Adrenal gland (tissue), 12 donors: ENCODE data around the gene SIGLEC9. TPM values are rescaled to one million over a fixed set of nuclear protein-coding genes. Genes with fewer than 3 reads are reported as not detected.

Experiments
- DNase-seq, 7 donors: peaks; one replicate each; pipeline ENCODE4 v3.0.0-alpha.2; 2019 to 2020
- H3K27ac ChIP-seq, 5 donors: fragments of 200-600 bp; sonication (generic) in 4 of 5; 1 replicate in 3 of 5; 2 replicates in 2 of 5; pipeline versions ENCODE4 v1.5.1 to v1.8.0; 2016 to 2020; ENCODE audit warnings: mild to moderate bottlenecking in 1 of 5
- H3K27me3 ChIP-seq: fragments of 200-600 bp; 2 replicates; pipeline ENCODE4 v1.8.0; 2021
- H3K36me3 ChIP-seq, 2 donors: fragments of 200-600 bp; replicated peaks in 1 of 2; 1 replicate in 1 of 2; 2 replicates in 1 of 2; pipeline versions ENCODE4 v1.5.1 to v1.8.0; 2018 to 2022
- H3K4me1 ChIP-seq, 2 donors: fragments of 200-600 bp; replicated peaks in 1 of 2; 1 replicate in 1 of 2; 2 replicates in 1 of 2; pipeline versions ENCODE4 v1.5.1 to v1.8.0; 2018 to 2021
- H3K4me3 ChIP-seq, 4 donors: fragments of 200-600 bp; sonication (generic) in 3 of 4; one replicate each; pipeline ENCODE4 v1.5.1; 2016 to 2018
- H3K9me3 ChIP-seq, 3 donors: fragments of 200-600 bp; sonication (generic) in 1 of 3; replicated peaks in 1 of 3; 1 replicate in 2 of 3; 2 replicates in 1 of 3; pipeline versions ENCODE4 v1.5.1 to v1.8.0; 2016 to 2021
- CTCF ChIP-seq, 6 experiments: fragments of 450-650 bp in 4 of 6; fragments of 200-600 bp in 2 of 6; sonication (generic) in 1 of 6; IDR thresholded peaks; 1 replicate in 5 of 6; 2 replicates in 1 of 6; pipeline versions ENCODE4 v1.5.1 to v1.8.0; 2016 to 2021; ENCODE audit warnings: antibody characterized with exemption in 6 of 6, mild to moderate bottlenecking in 2 of 6, moderate library complexity in 1 of 6
- POLR2A ChIP-seq, 2 donors: fragments of 450-650 bp; IDR thresholded peaks; one replicate each; pipeline ENCODE4 v1.6.1; 2017; ENCODE audit warnings: antibody characterized with exemption in 2 of 2, mild to moderate bottlenecking in 2 of 2, moderate library complexity in 1 of 2
- WGBS, 4 donors: extraction: QIAGEN DNeasy Blood & Tissue Kit in 2 of 4; methylation state at CpG; one replicate each; pipeline versions ENCODE4 v1.1.5 to v1.1.7; 2013 to 2017; 5-methylcytosine and 5-hydroxymethylcytosine counted together
- intact Hi-C, 2 donors: fragments of 100-400 bp; cut with DNase I; formaldehyde crosslinking; loops; one replicate each; pipeline versions ENCODE4 v1.14.1 to v1.15.0; 2022 to 2023
- polyA plus RNA-seq, 3 donors: library from polyadenylated mRNA; stranded (reverse); fragments of 200-250 nt in 2 of 3; fragments of 350-450 nt in 1 of 3; fragmentation: Illumina TruSeq in 1 of 3; extraction: RNeasy Lipid Tissue Mini Kit (QIAGEN cat#74804) in 1 of 3; gene quantifications; one replicate each; pipeline ENCODE4 v1.2.3, GENCODE V29; 2013 to 2014
- total RNA-seq, 9 donors: library from RNA; depleted of rRNA in 4 of 9; stranded (reverse); fragments of >200 nt in 4 of 9; fragments of 120-200 nt in 1 of 9; fragmentation: NEBNext Ultra II Directional in 1 of 9; extraction: Animal tissue kit (Norgen Biotek cat#: 25700) in 1 of 9; gene quantifications; one replicate each; pipeline versions ENCODE4 v1.1.0 to v1.2.4, GENCODE V29; 2013 to 2023
- donor health status: healthy with polysubstance abuse.
- donor health status: Bipolar disorder and iron deficiency.
- donor health status: DM: yes; HTN: yes; CAD: no.
- donor health status: DM: no; HTN: no; CAD: no.
- donor health status: DM: no; HTN: no; CAD: no.
- donor health status: DM: yes; HTN: yes; CAD: no.

The SIGLEC9 gene
- total and polyA plus RNA-seq, 12 donors: 1.5 to 29.7 (median 9.9) TPM

GRCh38 chr19:51111606-51112005, 13.1 kb upstream of the SIGLEC9 start:
- Histone ChIP-seq H3K36me3 (no peaks in the 10 kb centered on the region), H3K27ac (no peak overlapping the region), H3K9me3 (no peaks in the 10 kb centered on the region), H3K27me3 (no peaks in the 10 kb centered on the region), H3K4me1 (peaks cover 9 to 13% of the 10 kb centered on the region in 2 donors), H3K4me3 (no peak overlapping the region)
- intact Hi-C loops: no loop called here
- TF ChIP-seq POLR2A (IDR thresholded peaks at IDR 0.05) (no peak), CTCF (IDR thresholded peaks at IDR 0.05) (peak in 1 of 6 experiments; percentile 14)
- 44 to 51% (median 47%) methylated on average over 6 of the region's 6 CpGs for WGBS, 4 donors
- no peak for DNase-seq

DNA sequence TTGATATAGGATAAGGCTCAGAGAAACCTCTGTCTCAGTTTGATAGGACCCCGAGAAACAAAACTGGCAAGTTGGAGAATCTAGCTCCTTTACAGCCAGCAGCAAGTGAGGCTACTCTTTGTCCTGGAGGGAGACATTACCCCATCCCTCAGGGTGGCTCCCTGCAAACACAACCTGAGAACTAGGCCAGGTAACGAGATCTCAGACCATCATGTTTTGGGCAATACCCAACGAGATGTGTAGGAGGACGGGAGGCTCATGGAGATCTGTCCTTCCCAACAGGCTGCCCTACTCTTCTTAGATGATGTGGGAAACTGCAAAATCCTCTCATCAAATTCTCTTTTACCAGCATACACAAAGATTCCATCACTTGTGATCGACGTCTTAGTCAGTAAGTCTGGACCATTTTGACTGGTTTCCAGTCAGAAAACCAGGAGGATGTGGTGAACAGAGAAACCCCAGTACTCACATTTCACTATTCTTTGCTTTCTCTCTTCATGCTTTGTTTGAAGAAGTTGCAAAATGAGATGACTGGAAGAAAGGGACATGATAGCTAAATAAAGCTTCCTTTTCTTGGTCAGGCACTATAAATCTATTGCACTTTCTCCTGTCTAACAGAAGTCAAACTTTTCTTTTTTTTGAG, 10.5 kb upstream of the SIGLEC9 start:
- intact Hi-C loops: no loop called here
- 67 to 83% (median 70%) methylated on average over 5 to 6 of the region's 6 CpGs for WGBS, 4 donors
- Histone ChIP-seq H3K27me3 (no peaks in the 10 kb centered on the region), H3K4me3 (no peak overlapping the region), H3K4me1 (no peaks in the 10 kb centered on the region), H3K27ac (no peak overlapping the region), H3K9me3 (no peaks in the 10 kb centered on the region), H3K36me3 (no peaks in the 10 kb centered on the region)
- no peak for TF ChIP-seq CTCF (IDR thresholded peaks at IDR 0.05)
- no peak for TF ChIP-seq POLR2A (IDR thresholded peaks at IDR 0.05)
- DNase-seq: no peak

DNA sequence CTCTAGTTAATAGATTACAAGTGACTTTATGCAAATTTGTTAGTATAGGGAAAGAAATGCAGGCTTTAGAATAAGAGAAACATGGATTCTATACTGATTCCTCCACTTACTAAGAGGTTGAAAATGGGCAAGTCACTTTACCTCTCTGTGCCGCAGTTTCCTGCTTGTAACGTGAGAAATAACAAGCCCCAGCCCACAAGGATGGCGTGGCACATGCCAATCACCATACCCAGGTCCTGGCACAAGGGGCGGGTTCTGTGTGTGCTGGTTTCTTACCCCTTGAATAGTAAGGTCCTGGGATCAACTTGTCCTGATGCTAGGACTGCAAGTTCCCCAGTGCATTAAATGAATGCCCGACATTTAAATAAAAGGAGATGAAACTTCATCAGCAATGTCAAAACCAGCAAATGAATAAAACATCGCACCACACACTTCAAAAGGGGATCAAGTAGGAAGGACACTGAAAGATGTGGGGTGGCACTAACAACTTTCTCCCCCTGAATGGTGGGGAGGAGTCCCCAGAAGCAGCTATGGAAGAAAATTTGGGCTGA, 7.9 kb upstream of the SIGLEC9 start:
- Histone ChIP-seq H3K4me1 (no peaks in the 10 kb centered on the region), H3K4me3 (no peak overlapping the region), H3K27me3 (no peaks in the 10 kb centered on the region), H3K9me3 (no peaks in the 10 kb centered on the region), H3K36me3 (no peaks in the 10 kb centered on the region), H3K27ac (no peak overlapping the region)
- 69 to 78% (median 75%) methylated on average over 6 of the region's 6 CpGs for WGBS, 4 donors
- TF ChIP-seq CTCF (IDR thresholded peaks at IDR 0.05): no peak
- no peak for TF ChIP-seq POLR2A (IDR thresholded peaks at IDR 0.05)
- intact Hi-C loops: no loop called here
- no peak for DNase-seq

DNA sequence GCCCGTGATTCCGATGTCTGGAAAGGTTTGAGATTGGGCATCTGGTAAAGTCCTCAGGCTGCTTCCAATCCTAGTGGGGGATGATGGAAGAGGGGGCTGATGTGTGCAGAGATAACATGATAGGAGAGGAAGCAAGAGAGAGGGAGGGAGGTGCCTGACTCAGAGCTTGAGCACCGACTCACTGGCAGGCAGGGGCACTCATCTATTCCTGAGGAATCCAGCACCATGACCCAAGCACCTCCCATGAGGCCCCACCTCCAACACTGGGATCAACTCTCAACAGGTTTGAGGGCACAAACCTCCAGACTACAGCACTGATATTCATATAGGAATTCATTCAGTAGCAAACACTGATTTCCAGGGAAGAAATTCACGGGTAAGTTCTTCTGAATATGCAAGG, 5.6 kb upstream of the SIGLEC9 start:
- Histone ChIP-seq H3K4me1 (no peaks in the 10 kb centered on the region), H3K36me3 (no peaks in the 10 kb centered on the region), H3K27me3 (no peaks in the 10 kb centered on the region), H3K4me3 (no peak overlapping the region), H3K9me3 (no peaks in the 10 kb centered on the region), H3K27ac (no peak overlapping the region)
- TF ChIP-seq POLR2A (IDR thresholded peaks at IDR 0.05) (no peak), CTCF (IDR thresholded peaks at IDR 0.05) (no peak)
- DNase-seq: no peak
- WGBS, 4 donors: 49 to 60% (median 57%) methylated on average over 4 of the region's 4 CpGs
- intact Hi-C loops: no loop called here
